K562 (cell line): Measurements from ENCODE around the gene ORMDL3. TPM values are rescaled to one million over a fixed set of nuclear protein-coding genes. Genes with fewer than 3 reads are reported as not detected.
A peak's percentile ranks its signal among the peaks of the same experiment; 100 is the strongest.

Experiments
- ATAC-seq: fragments of 200-7000 bp; cut with Tn5 transposase; 3 replicates; pipeline ENCODE4 v1.9.1; 2020; ENCODE audit warnings: moderate library complexity
- BruUV-seq: library from RNA; stranded (reverse); fragments of 400-500 nt; replicated peaks from 2 replicates; lab custom pipeline; 2021; lab: Mats Ljungman, UMichigan
- CTCF ChIA-PET: fragments of 300-600 bp; formaldehyde crosslinking; extraction: SDS; loops from one replicate; lab custom pipeline; 2021; ENCODE audit warnings: low intra/inter-chr PET ratio; lab: Yijun Ruan, JAX
- POLR2A ChIA-PET: fragments of 300-600, 350-650 bp; sonication (Branson Sonifier 250); formaldehyde crosslinking; extraction: SDS; loops from one replicate; lab custom pipeline; 2021; ENCODE audit warnings: antibody characterized with exemption, inconsistent platforms; lab: Yijun Ruan, JAX
- DNase-seq, 4 experiments: peaks; one replicate each; pipeline versions ENCODE4 v3.0.0 to v3.0.0-alpha.2; 2011 to 2018; ENCODE audit warnings: low spot score in 3 of 4, mixed read lengths in 3 of 4; ENCODE audit errors: extremely low read depth in 1 of 4
- FAIRE-seq: peaks from 2 replicates; lab custom pipeline; 2011; peaks lifted over from hg19 to GRCh38; lab: Jason Lieb, UNC
- H2AFZ ChIP-seq: 2 replicates; pipeline ENCODE4 v1.6.0; 2011; ENCODE audit warnings: low read depth, low read length, control low read depth, inconsistent platforms
- H3K27ac ChIP-seq: fragments of 200-600 bp; 3 replicates; pipeline ENCODE4 v1.8.0; 2011; ENCODE audit warnings: low read depth, mild to moderate bottlenecking, control low read depth, inconsistent platforms, low read length, moderate library complexity, mixed read lengths; ENCODE audit errors: extremely low read depth
- H3K27me3 ChIP-seq, 2 experiments: fragments of 300-600 bp in 1 of 2; 2 replicates in 1 of 2; 3 replicates in 1 of 2; pipeline versions ENCODE4 v1.6.0 to v1.8.0; 2011; ENCODE audit warnings: inconsistent platforms in 2 of 2, low read length in 2 of 2, mild to moderate bottlenecking in 1 of 2, mixed read lengths in 1 of 2, moderate library complexity in 1 of 2; ENCODE audit not compliant: control insufficient read depth in 2 of 2, insufficient read depth in 2 of 2
- H3K36me3 ChIP-seq: fragments of 300-600 bp; 3 replicates; pipeline ENCODE4 v1.8.0; 2011; ENCODE audit warnings: mild to moderate bottlenecking, low read length, inconsistent platforms; ENCODE audit not compliant: control insufficient read depth, insufficient read depth
- H3K4me1 ChIP-seq, 2 experiments: fragments of 200-600 bp in 1 of 2; replicated peaks in 1 of 2; 2 replicates in 1 of 2; 3 replicates in 1 of 2; pipeline versions ENCODE4 v1.5.1 to v1.8.0; 2011; ENCODE audit warnings: inconsistent platforms in 2 of 2, low read length in 2 of 2, mild to moderate bottlenecking in 1 of 2, mixed read lengths in 1 of 2, moderate library complexity in 1 of 2; ENCODE audit not compliant: control insufficient read depth in 2 of 2, insufficient read depth in 2 of 2
- H3K4me2 ChIP-seq: 2 replicates; pipeline ENCODE4 v1.6.1; 2011; ENCODE audit warnings: low read length, control low read depth, inconsistent platforms, mixed read lengths; ENCODE audit not compliant: insufficient read depth
- H3K4me3 ChIP-seq: fragments of 200-600 bp; sonication (generic), shearing (Covaris generic); 2 replicates; pipeline ENCODE4 v1.5.1; 2016; ENCODE audit warnings: control low read depth, inconsistent platforms
- H3K79me2 ChIP-seq: fragments of 200-600 bp; 3 replicates; pipeline ENCODE4 v1.8.0; 2011; ENCODE audit warnings: low read length, inconsistent platforms; ENCODE audit not compliant: control insufficient read depth, insufficient read depth
- H3K9ac ChIP-seq, 2 experiments: 2 replicates each; pipeline versions ENCODE4 v1.6.0 to v1.6.1; 2011; ENCODE audit warnings: low read depth in 2 of 2, low read length in 2 of 2, control low read depth in 1 of 2, inconsistent platforms in 1 of 2, mild to moderate bottlenecking in 1 of 2, mixed read lengths in 1 of 2; ENCODE audit not compliant: insufficient read depth in 1 of 2
- H3K9me1 ChIP-seq: one replicate; pipeline ENCODE4 v1.6.0; 2011; ENCODE audit warnings: inconsistent platforms, mild to moderate bottlenecking, low read length, moderate library complexity; ENCODE audit not compliant: control insufficient read depth, insufficient read depth
- H3K9me3 ChIP-seq: replicated peaks from 2 replicates; pipeline ENCODE4 v1.5.1; 2011; ENCODE audit warnings: low read depth, low read length, inconsistent platforms; ENCODE audit not compliant: control insufficient read depth, insufficient read depth
- H4K20me1 ChIP-seq: replicated peaks from 2 replicates; pipeline ENCODE4 v1.6.1; 2011; ENCODE audit warnings: low read length, inconsistent platforms, mixed read lengths; ENCODE audit not compliant: control insufficient read depth, insufficient read depth
- CEBPG ChIP-seq, 3 experiments: fragments of 200-800 bp in 1 of 3; sonication (Bioruptor generic) in 1 of 3; sonication (generic) in 1 of 3; formaldehyde crosslinking in 1 of 3; IDR thresholded peaks in 2 of 3; conservative IDR thresholded peaks in 1 of 3; 2 replicates each; pipeline versions ENCODE4 v1.6.1 to v1.8.0; 2016 to 2022; ENCODE audit warnings: missing compliant biosample characterization in 2 of 3, missing genetic modification characterization in 2 of 3, mild to moderate bottlenecking in 1 of 3, missing genetic modification reagents in 1 of 3
- DDX20 ChIP-seq: fragments of 450-650 bp; IDR thresholded peaks from 2 replicates; pipeline ENCODE4 v1.6.1; 2016; ENCODE audit warnings: missing genetic modification characterization, low read depth, mild to moderate bottlenecking, missing compliant biosample characterization, moderate library complexity
- E2F6 ChIP-seq, 2 experiments: IDR thresholded peaks; 2 replicates each; pipeline ENCODE4 v1.6.1; 2011; ENCODE audit warnings: borderline replicate concordance in 1 of 2, control low read depth in 1 of 2, low read depth in 1 of 2, low read length in 1 of 2, mild to moderate bottlenecking in 1 of 2, mixed read lengths in 1 of 2, moderate library complexity in 1 of 2; ENCODE audit not compliant: insufficient read depth in 1 of 2, insufficient read length in 1 of 2, poor library complexity in 1 of 2, severe bottlenecking in 1 of 2; ENCODE audit errors: extremely low read depth in 1 of 2
- WGBS: fragments of 100-300 bp; shearing (Covaris generic); methylation state at CpG from one replicate; pipeline ENCODE4 v1.1.6; 2016; ENCODE audit warnings: low coverage, mixed read lengths; ENCODE audit not compliant: insufficient coverage; ENCODE audit errors: missing lambda C conversion rate; 5-methylcytosine and 5-hydroxymethylcytosine counted together
- in situ Hi-C: fragments of 300-500 bp; cut with MboI; formaldehyde crosslinking; loops from 4 replicates; pipeline ENCODE4 v1.15.0; 2018; ENCODE audit warnings: inconsistent platforms, mixed read lengths
- intact Hi-C: fragments of 100-400 bp; cut with micrococcal nuclease; formaldehyde crosslinking; loops from 2 replicates; pipeline ENCODE4 v1.14.2; 2022
- polyA plus RNA-seq, 8 experiments: library from polyadenylated mRNA; depleted of rRNA in 4 of 8; stranded (reverse) in 5 of 8; unstranded in 3 of 8; fragments of >200 nt; fragmentation: Nextera tagmentation in 2 of 8; fragmentation: Illumina TruSeq in 1 of 8; extraction: Ambion mirVana in 2 of 8; extraction: Trizol in 1 of 8; gene quantifications; 2 replicates each; pipeline versions ENCODE4 v1.2.1 to v1.2.3, GENCODE V29; 2011 to 2014; ENCODE audit warnings: inconsistent platforms in 1 of 8, missing spikeins in 1 of 8
- total RNA-seq, 7 experiments: library from RNA; depleted of rRNA in 6 of 7; stranded (reverse); fragments of >200 nt in 6 of 7; fragmentation: Illumina TruSeq in 2 of 7; extraction: Trizol in 2 of 7; gene quantifications; 2 replicates each; pipeline versions ENCODE4 v1.2.1 to v1.2.3, GENCODE V29; 2011 to 2021; ENCODE audit warnings: low replicate concordance in 1 of 7
- TF ChIP-seq, protein P1 (sequence below): fragments of 250-450 bp; sonication (Bioruptor Pico); IDR thresholded peaks from 2 replicates; pipeline ENCODE4 v1.4.0; 2020; ENCODE audit warnings: mild to moderate bottlenecking, moderate library complexity

ORMDL3 gene
- total and polyA plus RNA-seq, 9 of the 15 experiments (the other 6 are each of a cell fraction or from before 2014, with no cell fraction given) = 2.7 to 57.4 (median 27.1) TPM

DNA sequence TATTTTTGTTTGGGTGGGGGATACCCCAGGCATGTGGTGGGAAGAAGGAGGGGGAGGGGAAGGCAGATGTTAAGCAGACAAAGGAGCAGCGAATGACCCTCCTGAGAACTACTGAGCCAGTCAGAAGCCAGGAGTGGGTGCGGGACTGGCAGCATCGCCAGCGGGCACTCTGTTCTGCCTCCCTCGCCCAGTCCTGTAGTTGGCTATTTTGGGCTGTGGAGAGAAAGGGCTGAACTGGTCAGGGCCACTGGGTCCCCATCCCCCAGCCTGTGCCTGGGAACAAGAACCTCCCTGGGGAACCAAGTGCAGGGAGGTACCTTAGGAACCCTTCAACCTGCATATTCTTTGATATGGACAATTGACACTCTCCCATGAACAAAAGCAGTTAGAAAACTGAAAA, 6.5 kb upstream of the ORMDL3 start (continued):
- TF ChIP-seq, protein P1, sequence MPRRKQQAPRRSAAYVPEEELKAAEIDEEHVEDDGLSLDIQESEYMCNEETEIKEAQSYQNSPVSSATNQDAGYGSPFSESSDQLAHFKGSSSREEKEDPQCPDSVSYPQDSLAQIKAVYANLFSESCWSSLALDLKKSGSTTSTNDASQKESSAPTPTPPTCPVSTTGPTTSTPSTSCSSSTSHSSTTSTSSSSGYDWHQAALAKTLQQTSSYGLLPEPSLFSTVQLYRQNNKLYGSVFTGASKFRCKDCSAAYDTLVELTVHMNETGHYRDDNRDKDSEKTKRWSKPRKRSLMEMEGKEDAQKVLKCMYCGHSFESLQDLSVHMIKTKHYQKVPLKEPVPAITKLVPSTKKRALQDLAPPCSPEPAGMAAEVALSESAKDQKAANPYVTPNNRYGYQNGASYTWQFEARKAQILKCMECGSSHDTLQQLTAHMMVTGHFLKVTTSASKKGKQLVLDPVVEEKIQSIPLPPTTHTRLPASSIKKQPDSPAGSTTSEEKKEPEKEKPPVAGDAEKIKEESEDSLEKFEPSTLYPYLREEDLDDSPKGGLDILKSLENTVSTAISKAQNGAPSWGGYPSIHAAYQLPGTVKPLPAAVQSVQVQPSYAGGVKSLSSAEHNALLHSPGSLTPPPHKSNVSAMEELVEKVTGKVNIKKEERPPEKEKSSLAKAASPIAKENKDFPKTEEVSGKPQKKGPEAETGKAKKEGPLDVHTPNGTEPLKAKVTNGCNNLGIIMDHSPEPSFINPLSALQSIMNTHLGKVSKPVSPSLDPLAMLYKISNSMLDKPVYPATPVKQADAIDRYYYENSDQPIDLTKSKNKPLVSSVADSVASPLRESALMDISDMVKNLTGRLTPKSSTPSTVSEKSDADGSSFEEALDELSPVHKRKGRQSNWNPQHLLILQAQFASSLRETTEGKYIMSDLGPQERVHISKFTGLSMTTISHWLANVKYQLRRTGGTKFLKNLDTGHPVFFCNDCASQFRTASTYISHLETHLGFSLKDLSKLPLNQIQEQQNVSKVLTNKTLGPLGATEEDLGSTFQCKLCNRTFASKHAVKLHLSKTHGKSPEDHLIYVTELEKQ (CRISPR knock-in tag) = no peak
- no peak for TF ChIP-seq E2F6 (IDR thresholded peaks at IDR 0.05; ENCODE audit: borderline replicate concordance in 1 of 2, extremely low read depth in 1 of 2, insufficient read depth in 1 of 2, insufficient read length in 1 of 2, low read depth in 1 of 2, low read length in 1 of 2, poor library complexity in 1 of 2, severe bottlenecking in 1 of 2)
- TF ChIP-seq, all 486 proteins: peak for 0

- DNase-seq (no peak), ATAC-seq (no peak), FAIRE-seq (no peak)
- no peak for TF ChIP-seq CEBPG (CRISPR knock-in tag; IDR thresholded peaks at IDR 0.05)
- TF ChIP-seq CEBPG (tag; conservative IDR thresholded peaks at IDR 0.05 in 1 of 2, IDR thresholded peaks at IDR 0.05 in 1 of 2) = 0 out of 4 replicates have a peak, but pooled peaks of 1 of the 2 experiments have one; percentile 16
- TF ChIP-seq DDX20 = no peak
- Histone ChIP-seq H3K9ac (peak overlapping the region; percentile 33 to 83; a peak in 1 of 4 replicates), H3K36me3 (no peaks in the 10 kb centered on the region), H3K4me2 (peak overlapping the region; percentile 95; the same call in 1 of the 2 replicates), H3K9me3 (no peaks in the 10 kb centered on the region), H4K20me1 (0 out of 2 replicates have a peak, but pooled peaks cover 13% of the 10 kb centered on the region), H3K9me1 (peaks cover 4% of the 10 kb centered on the region), H3K4me1 (peaks cover 27 to 45% of the 10 kb centered on the region in 2 experiments), H3K27me3 (no peaks in the 10 kb centered on the region), H3K4me3 (no peak overlapping the region), H2AFZ (no peak overlapping the region), H3K27ac (peak overlapping the region; percentile 76), H3K79me2 (peaks cover 24% of the 10 kb centered on the region)
- intact Hi-C loops (no loop called here), in situ Hi-C loops (no loop called here)
- no TSS peak for BruUV-seq
- WGBS = 64% methylated on average over 4 of the region's 5 CpGs
- POLR2A ChIA-PET = no interaction called here
- CTCF ChIA-PET = no interaction called here
Observed at GRCh38 chr17:39929646-39930407, 2.4 kb upstream of the ORMDL3 start.
